ENCODE data around the gene FAM81B. TPM values are rescaled to one million over a fixed set of nuclear protein-coding genes. Genes with fewer than 3 reads are reported as not detected.

The FAM81B gene
- polyA plus RNA-seq, 4 donors: 3.7 to 9.0 (median 6.2) TPM; not detected in 1

GRCh38 chr5:95449460-95449859, 58.3 kb downstream of the FAM81B start:
- no peak for DNase-seq (ENCODE audit: low read depth in 4 of 4, low spot score in 3 of 4)

GRCh38 chr5:95454536-95454935, 63.4 kb downstream of the FAM81B start:
- DNase-seq (ENCODE audit: low read depth in 4 of 4, low spot score in 3 of 4): no peak

- no peak for DNase-seq (ENCODE audit: low read depth in 4 of 4, low spot score in 3 of 4)
Observed at GRCh38 chr5:95460665-95461064, 69.5 kb downstream of the FAM81B start.

GRCh38 chr5:95471487-95471886, 80.3 kb downstream of the FAM81B start:
- no peak for DNase-seq (ENCODE audit: low read depth in 4 of 4, low spot score in 3 of 4)

- DNase-seq (ENCODE audit: low read depth in 4 of 4, low spot score in 3 of 4): no peak
Observed at GRCh38 chr5:95471942-95472341, 80.8 kb downstream of the FAM81B start.

- DNase-seq (ENCODE audit: low read depth in 4 of 4, low spot score in 3 of 4): no peak
Observed at GRCh38 chr5:95484421-95484820, 93.3 kb downstream of the FAM81B start.

- DNase-seq (ENCODE audit: low read depth in 4 of 4, low spot score in 3 of 4): no peak
Observed at GRCh38 chr5:95486191-95486590, 95.0 kb downstream of the FAM81B start.

GRCh38 chr5:95487880-95488279, 96.7 kb downstream of the FAM81B start:
- no peak for DNase-seq (ENCODE audit: low read depth in 4 of 4, low spot score in 3 of 4)

Other genes with a start within 250 kb of the FAM81B start
- gene MCTP1, start 106.3 kb upstream of the FAM81B start, polyA plus RNA-seq (ENCODE audit: insufficient read length in 4 of 4): 1 to 10 TPM; 4.0 to 5.6 (median 5.0) TPM
- 10 to 100 TPM; 70.0 to 99.9 (median 90.3) TPM for gene SKIC3, start 163.6 kb downstream of the FAM81B start, polyA plus RNA-seq (ENCODE audit: insufficient read length in 4 of 4)
- 10 to 100 TPM; 15.1 to 16.8 (median 15.8) TPM for gene ARSK, start 163.7 kb downstream of the FAM81B start, polyA plus RNA-seq (ENCODE audit: insufficient read length in 4 of 4)
- under 1 TPM in 1 of 4 donors, not detected in 3; 0.11 TPM for gene GPR150, start 228.7 kb downstream of the FAM81B start, polyA plus RNA-seq (ENCODE audit: insufficient read length in 4 of 4)